ENCODE results near the gene MORN1.

Gene MORN1

DNA sequence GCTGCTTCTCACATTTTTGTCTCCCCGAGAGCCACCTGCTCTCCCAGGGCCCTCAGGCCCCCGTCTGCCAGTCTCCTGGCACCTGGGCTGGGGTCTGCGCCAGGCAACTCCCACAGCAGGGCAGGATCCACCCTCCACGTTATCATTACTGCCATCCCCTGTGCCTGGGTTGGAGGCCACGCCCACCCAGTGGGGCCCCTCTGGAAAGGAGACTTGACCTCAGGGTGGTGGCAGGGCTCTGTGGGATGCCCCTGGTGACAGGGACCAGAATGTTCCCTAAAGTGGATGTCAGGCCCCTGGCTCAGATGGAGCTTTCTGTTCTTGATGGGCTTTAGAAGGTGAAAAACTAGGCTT, 96.7 kb downstream of the MORN1 start:
- Histone ChIP-seq H3K9ac (ENCODE audit: low read length) (no peak overlapping the region), H4K20me1 (ENCODE audit: insufficient read depth, low read length) (peaks cover 97% of the 10 kb centered on the region), H2AFZ (ENCODE audit: low read depth, low read length) (no peak overlapping the region), H3K27me3 (ENCODE audit: low read depth, low read length) (peaks cover 16% of the 10 kb centered on the region), H3K4me3 (ENCODE audit: low read length) (no peak overlapping the region), H3K4me2 (ENCODE audit: low read length) (no peak overlapping the region), H3K4me1 (ENCODE audit: low read length) (peaks cover 24% of the 10 kb centered on the region), H3K27ac (ENCODE audit: low read length) (no peak overlapping the region), H3K36me3 (replicated peaks; ENCODE audit: low read depth, low read length) (no peaks in the 10 kb centered on the region), H3K9me3 (ENCODE audit: insufficient read depth, low read length) (no peaks in the 10 kb centered on the region), H3K79me2 (ENCODE audit: low read length) (peaks cover 72% of the 10 kb centered on the region)
- TF ChIP-seq EZH2phosphoT487 (IDR thresholded peaks at IDR 0.05; ENCODE audit: low read depth): no peak
- TF ChIP-seq, protein P1, sequence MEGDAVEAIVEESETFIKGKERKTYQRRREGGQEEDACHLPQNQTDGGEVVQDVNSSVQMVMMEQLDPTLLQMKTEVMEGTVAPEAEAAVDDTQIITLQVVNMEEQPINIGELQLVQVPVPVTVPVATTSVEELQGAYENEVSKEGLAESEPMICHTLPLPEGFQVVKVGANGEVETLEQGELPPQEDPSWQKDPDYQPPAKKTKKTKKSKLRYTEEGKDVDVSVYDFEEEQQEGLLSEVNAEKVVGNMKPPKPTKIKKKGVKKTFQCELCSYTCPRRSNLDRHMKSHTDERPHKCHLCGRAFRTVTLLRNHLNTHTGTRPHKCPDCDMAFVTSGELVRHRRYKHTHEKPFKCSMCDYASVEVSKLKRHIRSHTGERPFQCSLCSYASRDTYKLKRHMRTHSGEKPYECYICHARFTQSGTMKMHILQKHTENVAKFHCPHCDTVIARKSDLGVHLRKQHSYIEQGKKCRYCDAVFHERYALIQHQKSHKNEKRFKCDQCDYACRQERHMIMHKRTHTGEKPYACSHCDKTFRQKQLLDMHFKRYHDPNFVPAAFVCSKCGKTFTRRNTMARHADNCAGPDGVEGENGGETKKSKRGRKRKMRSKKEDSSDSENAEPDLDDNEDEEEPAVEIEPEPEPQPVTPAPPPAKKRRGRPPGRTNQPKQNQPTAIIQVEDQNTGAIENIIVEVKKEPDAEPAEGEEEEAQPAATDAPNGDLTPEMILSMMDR (IDR thresholded peaks at IDR 0.05; ENCODE audit: low read depth, low read length): no peak

DNA sequence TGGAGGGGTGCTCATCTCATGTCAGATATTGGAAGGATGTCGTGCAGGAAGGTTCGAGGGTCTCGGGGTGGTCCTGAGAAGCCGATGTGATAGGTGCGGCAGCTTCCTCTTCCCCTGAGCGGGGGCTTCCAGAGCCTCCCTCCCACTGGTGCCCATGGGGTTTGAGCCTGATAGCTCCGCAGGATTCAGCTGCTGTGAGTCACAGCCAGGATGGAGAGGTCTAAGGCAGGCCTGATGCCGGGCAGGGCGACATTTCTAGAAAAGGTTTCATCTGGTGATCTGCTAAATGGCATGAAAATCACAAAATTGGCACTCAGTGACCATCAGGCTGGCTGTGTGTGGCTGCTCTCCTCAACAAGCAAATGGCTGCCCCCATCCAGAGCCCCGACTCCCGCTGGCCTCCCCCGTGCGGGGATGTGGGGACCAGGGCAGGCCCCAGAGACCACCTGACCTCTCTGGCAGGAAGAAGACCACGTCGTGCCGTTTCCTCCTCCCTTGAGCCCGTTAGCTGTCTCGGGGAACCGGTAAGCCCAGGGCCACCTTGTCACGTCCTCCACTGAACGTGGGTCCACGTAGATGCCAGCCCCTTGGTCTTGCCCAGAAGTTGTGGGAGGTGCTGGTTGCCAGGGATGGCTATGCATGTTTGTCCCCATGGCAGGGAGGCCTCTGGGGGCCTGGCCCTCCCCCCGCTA, 97.2 kb downstream of the MORN1 start:
- Histone ChIP-seq H3K4me2 (ENCODE audit: low read length) (no peak overlapping the region), H3K27me3 (ENCODE audit: low read depth, low read length) (peaks cover 18% of the 10 kb centered on the region), H3K9me3 (ENCODE audit: insufficient read depth, low read length) (no peaks in the 10 kb centered on the region), H3K27ac (ENCODE audit: low read length) (no peak overlapping the region), H3K36me3 (replicated peaks; ENCODE audit: low read depth, low read length) (no peaks in the 10 kb centered on the region), H2AFZ (ENCODE audit: low read depth, low read length) (no peak overlapping the region), H3K4me3 (ENCODE audit: low read length) (no peak overlapping the region), H4K20me1 (ENCODE audit: insufficient read depth, low read length) (peaks cover 97% of the 10 kb centered on the region), H3K4me1 (ENCODE audit: low read length) (peaks cover 21% of the 10 kb centered on the region), H3K9ac (ENCODE audit: low read length) (no peak overlapping the region), H3K79me2 (ENCODE audit: low read length) (peaks cover 69% of the 10 kb centered on the region)
- TF ChIP-seq, protein P1 (IDR thresholded peaks at IDR 0.05; ENCODE audit: low read depth, low read length): no peak
- no peak for TF ChIP-seq EZH2phosphoT487 (IDR thresholded peaks at IDR 0.05; ENCODE audit: low read depth)

DNA sequence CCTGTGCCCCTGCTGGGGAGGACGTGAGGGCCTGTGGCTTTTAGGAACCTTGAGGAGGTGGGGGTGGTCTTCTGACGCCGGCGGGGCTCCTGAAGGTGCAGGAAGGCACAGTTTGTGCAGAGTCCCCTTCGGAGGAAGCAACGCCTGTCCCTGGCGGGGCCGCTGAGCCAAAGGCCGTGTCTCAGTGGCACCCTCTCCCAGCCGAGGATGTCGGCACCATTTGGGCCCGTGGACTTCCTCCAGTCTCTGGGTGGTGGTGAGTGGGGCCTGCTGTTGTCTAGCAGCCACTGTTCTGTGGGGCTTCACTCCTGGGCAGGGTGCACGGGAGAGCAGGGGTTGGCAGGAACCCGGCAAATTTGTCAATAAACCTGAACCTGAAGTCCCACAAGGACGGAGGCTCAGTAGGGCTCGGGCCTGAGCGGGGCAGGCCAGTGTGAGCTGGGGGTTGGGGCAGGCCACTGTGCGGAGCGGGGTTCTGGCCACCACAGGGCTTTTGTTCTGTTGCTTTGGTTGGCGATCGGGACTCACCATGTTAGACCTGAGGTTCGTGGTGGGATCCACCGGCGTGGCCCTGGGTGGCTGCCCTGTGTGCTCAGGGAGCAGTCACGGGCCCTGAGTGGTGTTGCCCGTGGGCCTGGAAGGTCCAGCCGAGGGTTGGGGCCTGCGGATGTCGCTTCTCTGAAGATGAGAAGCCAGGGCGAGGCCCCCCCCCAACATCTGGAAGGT, 98.5 kb downstream of the MORN1 start:
- Histone ChIP-seq H2AFZ (ENCODE audit: low read depth, low read length) (no peak overlapping the region), H3K9ac (ENCODE audit: low read length) (no peak overlapping the region), H4K20me1 (ENCODE audit: insufficient read depth, low read length) (peaks cover 97% of the 10 kb centered on the region), H3K4me2 (ENCODE audit: low read length) (no peak overlapping the region), H3K4me1 (ENCODE audit: low read length) (peaks cover 19% of the 10 kb centered on the region), H3K79me2 (ENCODE audit: low read length) (peaks cover 65% of the 10 kb centered on the region), H3K36me3 (replicated peaks; ENCODE audit: low read depth, low read length) (no peaks in the 10 kb centered on the region), H3K9me3 (ENCODE audit: insufficient read depth, low read length) (no peaks in the 10 kb centered on the region), H3K4me3 (ENCODE audit: low read length) (no peak overlapping the region), H3K27me3 (ENCODE audit: low read depth, low read length) (peaks cover 18% of the 10 kb centered on the region), H3K27ac (ENCODE audit: low read length) (no peak overlapping the region)
- no peak for TF ChIP-seq EZH2phosphoT487 (IDR thresholded peaks at IDR 0.05; ENCODE audit: low read depth)
- TF ChIP-seq, protein P1 (IDR thresholded peaks at IDR 0.05; ENCODE audit: low read depth, low read length): no peak

GRCh38 chr1:2291577-2291976, 99.8 kb downstream of the MORN1 start:
- Histone ChIP-seq H3K36me3 (replicated peaks; ENCODE audit: low read depth, low read length) (no peaks in the 10 kb centered on the region), H3K79me2 (ENCODE audit: low read length) (peaks cover 63% of the 10 kb centered on the region), H3K27me3 (ENCODE audit: low read depth, low read length) (peaks cover 18% of the 10 kb centered on the region), H3K9me3 (ENCODE audit: insufficient read depth, low read length) (no peaks in the 10 kb centered on the region), H3K4me3 (ENCODE audit: low read length) (no peak overlapping the region), H3K27ac (ENCODE audit: low read length) (no peak overlapping the region), H3K4me1 (ENCODE audit: low read length) (peaks cover 19% of the 10 kb centered on the region), H4K20me1 (ENCODE audit: insufficient read depth, low read length) (peaks cover 95% of the 10 kb centered on the region), H2AFZ (ENCODE audit: low read depth, low read length) (no peak overlapping the region), H3K9ac (ENCODE audit: low read length) (no peak overlapping the region), H3K4me2 (ENCODE audit: low read length) (no peak overlapping the region)
- TF ChIP-seq, protein P1 (IDR thresholded peaks at IDR 0.05; ENCODE audit: low read depth, low read length): no peak
- TF ChIP-seq EZH2phosphoT487 (IDR thresholded peaks at IDR 0.05; ENCODE audit: low read depth): no peak

Measured in OCI-LY3 (cell line).